HEK293 (cell line): ENCODE results near the gene KAT5.

Source experiments
- CTCF ChIA-PET: fragments of 350-600 bp; formaldehyde crosslinking; extraction: SDS; loops from one replicate; lab custom pipeline; 2021; ENCODE audit warnings: antibody characterized with exemption; lab: Yijun Ruan, JAX
- POLR2A ChIA-PET: fragments of 300-600 bp; formaldehyde crosslinking; extraction: SDS; loops from one replicate; lab custom pipeline; 2020; ENCODE audit warnings: antibody characterized with exemption, inconsistent platforms; lab: Yijun Ruan, JAX
- H3K27ac ChIP-seq: fragments of 200-500 bp; sonication (Bioruptor generic); 2 replicates; pipeline ENCODE4 v1.5.1; 2014; ENCODE audit warnings: low read depth, low read length, control low read depth, inconsistent platforms; ENCODE audit errors: extremely low read depth
- H3K36me3 ChIP-seq, 2 experiments: fragments of 200-500 bp in 1 of 2; sonication (Bioruptor generic) in 1 of 2; 1 replicate in 1 of 2; 2 replicates in 1 of 2; pipeline ENCODE4 v1.5.1; 2014 to 2017; ENCODE audit warnings: inconsistent platforms in 2 of 2, low read length in 2 of 2; ENCODE audit not compliant: control insufficient read depth in 2 of 2, insufficient read depth in 1 of 2
- H3K4me1 ChIP-seq: fragments of 200-500 bp; sonication (Bioruptor generic); 2 replicates; pipeline ENCODE4 v1.5.1; 2014; ENCODE audit warnings: mild to moderate bottlenecking, low read length, inconsistent platforms; ENCODE audit not compliant: control insufficient read depth, insufficient read depth
- H3K4me3 ChIP-seq: 2 replicates; pipeline ENCODE4 v1.5.1; 2011; ENCODE audit warnings: low read depth, mild to moderate bottlenecking, control low read depth, low read length, moderate library complexity
- H3K9me3 ChIP-seq: fragments of 200-500 bp; sonication (Bioruptor generic); 2 replicates; pipeline ENCODE4 v1.5.1; 2014; ENCODE audit warnings: low read depth, low read length, inconsistent platforms; ENCODE audit not compliant: control insufficient read depth, insufficient read depth
- BCL11B ChIP-seq: fragments of 450-650 bp; formaldehyde crosslinking; IDR thresholded peaks from 2 replicates; pipeline ENCODE4 v1.5.1; 2016; ENCODE audit warnings: low read depth, missing biosample characterization, missing genetic modification characterization
- HOXD13 ChIP-seq: sonication (generic); formaldehyde crosslinking; IDR thresholded peaks from 2 replicates; pipeline ENCODE4 v1.8.0; 2022; ENCODE audit warnings: missing genetic modification reagents, borderline replicate concordance
- SP3 ChIP-seq: fragments of 450-650 bp; formaldehyde crosslinking; IDR thresholded peaks from 2 replicates; pipeline ENCODE4 v1.5.1; 2016; ENCODE audit warnings: missing biosample characterization, missing genetic modification characterization
- TCF7L2 ChIP-seq: IDR thresholded peaks from 2 replicates; pipeline ENCODE4 v1.6.1; 2011; ENCODE audit warnings: low read depth, mild to moderate bottlenecking, inconsistent platforms, low read length, moderate library complexity, borderline replicate concordance
- ZBTB8A ChIP-seq: fragments of 450-650 bp; formaldehyde crosslinking; IDR thresholded peaks from 2 replicates; pipeline ENCODE4 v1.5.1; 2016; ENCODE audit warnings: missing biosample characterization, missing genetic modification characterization
- ZNF114 ChIP-seq: fragments of 450-650 bp; formaldehyde crosslinking; IDR thresholded peaks from 2 replicates; pipeline ENCODE4 v1.5.0; 2017; ENCODE audit warnings: missing biosample characterization, missing genetic modification characterization
- ZNF133 ChIP-seq: fragments of 450-650 bp; formaldehyde crosslinking; IDR thresholded peaks from 2 replicates; pipeline ENCODE4 v1.5.1; 2016; ENCODE audit warnings: missing biosample characterization, missing genetic modification characterization
- ZNF544 ChIP-seq: fragments of 450-650 bp; formaldehyde crosslinking; IDR thresholded peaks from 2 replicates; pipeline ENCODE4 v1.5.0; 2017; ENCODE audit warnings: missing biosample characterization, missing genetic modification characterization
- ZNF548 ChIP-seq: fragments of 450-650 bp; formaldehyde crosslinking; IDR thresholded peaks from 2 replicates; pipeline ENCODE4 v1.5.1; 2016; ENCODE audit warnings: missing biosample characterization, missing genetic modification characterization
- ZNF571 ChIP-seq: fragments of 450-650 bp; formaldehyde crosslinking; IDR thresholded peaks from 2 replicates; pipeline ENCODE4 v1.5.0; 2017; ENCODE audit warnings: missing biosample characterization, missing genetic modification characterization
- ZNF610 ChIP-seq: fragments of 450-650 bp; formaldehyde crosslinking; IDR thresholded peaks from 2 replicates; pipeline ENCODE4 v1.5.1; 2016; ENCODE audit warnings: missing biosample characterization, missing genetic modification characterization, borderline replicate concordance
- ZNF629 ChIP-seq: fragments of 450-650 bp; formaldehyde crosslinking; IDR thresholded peaks from 2 replicates; pipeline ENCODE4 v1.5.1; 2017; ENCODE audit warnings: missing biosample characterization, missing genetic modification characterization
- ZNF654 ChIP-seq: fragments of 450-650 bp; formaldehyde crosslinking; IDR thresholded peaks from 2 replicates; pipeline ENCODE4 v1.5.1; 2016; ENCODE audit warnings: low read depth, missing biosample characterization, missing genetic modification characterization
- ZNF830 ChIP-seq: fragments of 450-650 bp; IDR thresholded peaks from 2 replicates; pipeline ENCODE4 v1.5.0; 2018; ENCODE audit warnings: missing biosample characterization, missing genetic modification characterization, low read depth, mild to moderate bottlenecking, moderate library complexity
- TF ChIP-seq, protein P1 (sequence below): fragments of 450-650 bp; formaldehyde crosslinking; IDR thresholded peaks from 2 replicates; pipeline ENCODE4 v1.5.0; 2017; ENCODE audit warnings: missing biosample characterization, missing genetic modification characterization, borderline replicate concordance
- TF ChIP-seq, protein P2 (sequence below): fragments of 450-650 bp; formaldehyde crosslinking; IDR thresholded peaks from 2 replicates; pipeline ENCODE4 v1.5.1; 2017; ENCODE audit warnings: missing biosample characterization, missing genetic modification characterization
- TF ChIP-seq, protein P3 (sequence below): fragments of 450-650 bp; formaldehyde crosslinking; IDR thresholded peaks from 2 replicates; pipeline ENCODE4 v1.5.1; 2016; ENCODE audit warnings: missing biosample characterization, missing genetic modification characterization, low read depth

Gene KAT5

DNA sequence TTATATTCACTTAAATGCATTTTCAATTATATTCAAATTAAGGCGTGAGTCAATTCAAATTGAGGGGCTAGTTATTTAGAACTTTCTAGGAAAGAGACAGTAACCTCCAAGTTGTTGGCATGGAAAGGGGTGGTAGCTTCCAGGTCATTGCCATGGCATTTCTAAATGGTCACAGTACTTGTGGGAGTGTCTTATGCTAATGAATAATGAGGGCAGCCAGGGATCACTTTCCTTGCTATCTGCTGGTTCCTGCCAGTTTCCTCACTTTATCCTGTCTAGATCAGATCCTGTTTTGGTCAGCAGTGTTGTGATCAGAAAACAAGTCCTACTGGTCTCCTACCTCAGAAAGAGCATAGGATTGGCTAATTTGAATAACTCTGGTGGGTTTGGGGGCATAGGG lies 30.3 kb downstream of the KAT5 start:
- H3K9me3 ChIP-seq = no peaks in the 10 kb centered on the region
- no peaks in the 10 kb centered on the region for H3K4me1 ChIP-seq
- no peak overlapping the region for H3K27ac ChIP-seq
- H3K36me3 ChIP-seq = no peaks in the 10 kb centered on the region
- ChIA-PET POLR2A (no interaction called here), CTCF (interaction anchor here (0.7 to 2.0 kb wide), 2 partner anchors 19 to 28 kb away, joined by 3 to 5 read pairs; no protein-coding TSS in a partner anchor)
- no peak overlapping the region for H3K4me3 ChIP-seq
- TF ChIP-seq ZNF571 (tag by site-specific recombination) (no peak), ZNF114 (no peak), ZNF133 (no peak), SP3 (no peak)
- TF ChIP-seq, protein P1, sequence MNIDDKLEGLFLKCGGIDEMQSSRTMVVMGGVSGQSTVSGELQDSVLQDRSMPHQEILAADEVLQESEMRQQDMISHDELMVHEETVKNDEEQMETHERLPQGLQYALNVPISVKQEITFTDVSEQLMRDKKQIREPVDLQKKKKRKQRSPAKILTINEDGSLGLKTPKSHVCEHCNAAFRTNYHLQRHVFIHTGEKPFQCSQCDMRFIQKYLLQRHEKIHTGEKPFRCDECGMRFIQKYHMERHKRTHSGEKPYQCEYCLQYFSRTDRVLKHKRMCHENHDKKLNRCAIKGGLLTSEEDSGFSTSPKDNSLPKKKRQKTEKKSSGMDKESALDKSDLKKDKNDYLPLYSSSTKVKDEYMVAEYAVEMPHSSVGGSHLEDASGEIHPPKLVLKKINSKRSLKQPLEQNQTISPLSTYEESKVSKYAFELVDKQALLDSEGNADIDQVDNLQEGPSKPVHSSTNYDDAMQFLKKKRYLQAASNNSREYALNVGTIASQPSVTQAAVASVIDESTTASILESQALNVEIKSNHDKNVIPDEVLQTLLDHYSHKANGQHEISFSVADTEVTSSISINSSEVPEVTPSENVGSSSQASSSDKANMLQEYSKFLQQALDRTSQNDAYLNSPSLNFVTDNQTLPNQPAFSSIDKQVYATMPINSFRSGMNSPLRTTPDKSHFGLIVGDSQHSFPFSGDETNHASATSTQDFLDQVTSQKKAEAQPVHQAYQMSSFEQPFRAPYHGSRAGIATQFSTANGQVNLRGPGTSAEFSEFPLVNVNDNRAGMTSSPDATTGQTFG = no peak

DNA sequence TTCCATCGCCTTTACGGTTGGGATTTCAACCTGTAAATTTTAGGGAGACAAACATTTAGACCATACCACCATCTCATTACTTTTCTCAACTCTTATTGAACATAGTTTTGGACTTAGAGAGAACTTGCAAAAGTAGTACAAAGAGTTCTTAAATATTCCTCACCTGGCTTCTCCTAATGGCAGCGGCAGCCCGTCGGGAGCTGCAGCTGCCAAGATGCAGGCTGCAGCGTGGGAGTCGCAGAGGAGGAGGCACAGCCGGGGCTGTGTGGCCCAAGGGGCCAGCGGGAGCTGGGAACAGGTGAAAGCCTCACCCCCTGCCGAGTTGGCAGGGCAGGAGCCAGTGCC lies 31.6 kb downstream of the KAT5 start:
- H3K36me3 ChIP-seq = no peaks in the 10 kb centered on the region
- ChIA-PET CTCF (interaction anchor here (0.8 to 2.0 kb wide), 4 partner anchors 26 to 142 kb away, joined by 3 to 9 read pairs (median 6); no protein-coding TSS in a partner anchor), POLR2A (interaction anchor here (0.7 kb wide), 1 partner anchor 125 kb away, joined by 5 read pairs; no protein-coding TSS in a partner anchor)
- H3K9me3 ChIP-seq = no peaks in the 10 kb centered on the region
- H3K4me1 ChIP-seq = no peaks in the 10 kb centered on the region
- TF ChIP-seq ZNF629 (tag by site-specific recombination) (no peak), HOXD13 (no peak), ZNF610 (no peak), ZNF830 (tag by site-specific recombination) (no peak), ZBTB8A (no peak), ZNF544 (tag by site-specific recombination) (no peak), TCF7L2 (no peak), BCL11B (tag by site-specific recombination) (no peak)
- TF ChIP-seq, protein P2, sequence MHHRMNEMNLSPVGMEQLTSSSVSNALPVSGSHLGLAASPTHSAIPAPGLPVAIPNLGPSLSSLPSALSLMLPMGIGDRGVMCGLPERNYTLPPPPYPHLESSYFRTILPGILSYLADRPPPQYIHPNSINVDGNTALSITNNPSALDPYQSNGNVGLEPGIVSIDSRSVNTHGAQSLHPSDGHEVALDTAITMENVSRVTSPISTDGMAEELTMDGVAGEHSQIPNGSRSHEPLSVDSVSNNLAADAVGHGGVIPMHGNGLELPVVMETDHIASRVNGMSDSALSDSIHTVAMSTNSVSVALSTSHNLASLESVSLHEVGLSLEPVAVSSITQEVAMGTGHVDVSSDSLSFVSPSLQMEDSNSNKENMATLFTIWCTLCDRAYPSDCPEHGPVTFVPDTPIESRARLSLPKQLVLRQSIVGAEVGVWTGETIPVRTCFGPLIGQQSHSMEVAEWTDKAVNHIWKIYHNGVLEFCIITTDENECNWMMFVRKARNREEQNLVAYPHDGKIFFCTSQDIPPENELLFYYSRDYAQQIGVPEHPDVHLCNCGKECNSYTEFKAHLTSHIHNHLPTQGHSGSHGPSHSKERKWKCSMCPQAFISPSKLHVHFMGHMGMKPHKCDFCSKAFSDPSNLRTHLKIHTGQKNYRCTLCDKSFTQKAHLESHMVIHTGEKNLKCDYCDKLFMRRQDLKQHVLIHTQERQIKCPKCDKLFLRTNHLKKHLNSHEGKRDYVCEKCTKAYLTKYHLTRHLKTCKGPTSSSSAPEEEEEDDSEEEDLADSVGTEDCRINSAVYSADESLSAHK (tag by site-specific recombination) = no peak
- TF ChIP-seq, protein P3, sequence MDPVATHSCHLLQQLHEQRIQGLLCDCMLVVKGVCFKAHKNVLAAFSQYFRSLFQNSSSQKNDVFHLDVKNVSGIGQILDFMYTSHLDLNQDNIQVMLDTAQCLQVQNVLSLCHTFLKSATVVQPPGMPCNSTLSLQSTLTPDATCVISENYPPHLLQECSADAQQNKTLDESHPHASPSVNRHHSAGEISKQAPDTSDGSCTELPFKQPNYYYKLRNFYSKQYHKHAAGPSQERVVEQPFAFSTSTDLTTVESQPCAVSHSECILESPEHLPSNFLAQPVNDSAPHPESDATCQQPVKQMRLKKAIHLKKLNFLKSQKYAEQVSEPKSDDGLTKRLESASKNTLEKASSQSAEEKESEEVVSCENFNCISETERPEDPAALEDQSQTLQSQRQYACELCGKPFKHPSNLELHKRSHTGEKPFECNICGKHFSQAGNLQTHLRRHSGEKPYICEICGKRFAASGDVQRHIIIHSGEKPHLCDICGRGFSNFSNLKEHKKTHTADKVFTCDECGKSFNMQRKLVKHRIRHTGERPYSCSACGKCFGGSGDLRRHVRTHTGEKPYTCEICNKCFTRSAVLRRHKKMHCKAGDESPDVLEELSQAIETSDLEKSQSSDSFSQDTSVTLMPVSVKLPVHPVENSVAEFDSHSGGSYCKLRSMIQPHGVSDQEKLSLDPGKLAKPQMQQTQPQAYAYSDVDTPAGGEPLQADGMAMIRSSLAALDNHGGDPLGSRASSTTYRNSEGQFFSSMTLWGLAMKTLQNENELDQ (tag by site-specific recombination) = no peak
- H3K27ac ChIP-seq = no peak overlapping the region
- no peak overlapping the region for H3K4me3 ChIP-seq

DNA sequence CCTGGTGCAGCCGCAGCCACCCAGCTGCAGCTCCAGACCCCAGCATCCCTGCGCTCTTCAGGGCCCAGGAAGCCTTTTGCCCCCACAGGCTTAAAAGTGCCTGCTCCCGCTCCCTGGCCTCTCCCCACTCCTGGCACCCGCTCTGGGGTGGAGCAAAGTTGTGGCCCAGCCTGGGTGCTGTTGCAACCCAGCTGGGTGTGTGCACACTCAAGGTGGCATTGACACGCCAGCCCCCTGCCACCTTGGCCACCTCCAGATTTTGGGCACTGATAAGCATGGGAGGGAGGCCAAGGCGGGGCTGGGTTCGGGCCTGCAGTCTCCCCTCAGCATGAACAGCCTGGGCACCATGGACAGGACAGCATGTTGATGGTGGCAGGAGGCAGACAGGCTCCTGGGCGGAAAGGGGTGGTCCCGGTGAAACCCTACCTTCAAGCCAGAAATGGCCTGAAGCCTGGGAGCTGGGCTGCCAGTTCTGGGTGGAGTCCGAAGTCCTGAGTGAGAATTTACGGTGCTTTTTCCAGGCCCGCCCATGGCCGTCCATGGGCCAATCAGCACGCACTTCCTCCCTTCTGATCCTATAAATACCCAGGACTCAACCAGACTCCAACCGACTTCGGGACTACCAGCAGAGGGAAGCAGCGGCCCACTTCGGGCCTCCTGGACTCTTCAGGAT lies 32.1 kb downstream of the KAT5 start:
- TF ChIP-seq ZNF548 (tag by site-specific recombination) (no peak), ZNF654 (tag by site-specific recombination) (0 out of 2 replicates have a peak, but pooled peaks have one; percentile 10)
- H3K36me3 ChIP-seq = no peaks in the 10 kb centered on the region
- H3K27ac ChIP-seq = no peak overlapping the region
- ChIA-PET CTCF (interaction anchor here (0.6 to 2.0 kb wide), 10 partner anchors 16 to 144 kb away, joined by 3 to 9 read pairs (median 4); partner anchors contain the start of gene FIBP), POLR2A (interaction anchor here (1.3 kb wide), 1 partner anchor 24 kb away, joined by 4 read pairs; no protein-coding TSS in a partner anchor)
- no peaks in the 10 kb centered on the region for H3K4me1 ChIP-seq
- H3K4me3 ChIP-seq = no peak overlapping the region
- H3K9me3 ChIP-seq = no peaks in the 10 kb centered on the region
